Activated B cell treated with CpG ODN at 0.5 μM for 24 hours (primary cell): ENCODE measurements around the gene HK3. TPM values are rescaled to one million over a fixed set of nuclear protein-coding genes. Genes with fewer than 3 reads are reported as not detected.

ENCODE experiments used
- ATAC-seq: fragments of 200-7000 bp; cut with Tn5 transposase; one replicate; pipeline ENCODE4 v1.10.0; 2021; ENCODE audit warnings: low read depth, mild to moderate bottlenecking, moderate library complexity
- CTCF ChIA-PET: fragments of 350-600 bp; sonication (Branson Sonifier 250); formaldehyde crosslinking; loops from one replicate; lab custom pipeline; 2021; ENCODE audit warnings: antibody characterized with exemption; lab: Charles Lee
- POLR2A ChIA-PET: fragments of 350-600 bp; sonication (Branson Sonifier 250); formaldehyde crosslinking; loops from one replicate; lab custom pipeline; 2021; ENCODE audit warnings: antibody characterized with exemption; lab: Charles Lee
- DNase-seq: peaks from one replicate; pipeline ENCODE4 v3.0.0; 2022
- H3K27ac Mint-ChIP-seq: one replicate; pipeline ENCODE4 v1.8.0; 2020; ENCODE audit warnings: mixed read lengths
- H3K27me3 Mint-ChIP-seq: one replicate; pipeline ENCODE4 v1.8.0; 2021; ENCODE audit warnings: mixed read lengths
- H3K36me3 Mint-ChIP-seq: one replicate; pipeline ENCODE4 v1.8.0; 2021; ENCODE audit warnings: low read depth, mixed read lengths
- H3K4me1 Mint-ChIP-seq: one replicate; pipeline ENCODE4 v1.8.0; 2021; ENCODE audit warnings: mixed read lengths
- H3K4me3 Mint-ChIP-seq: one replicate; pipeline ENCODE4 v1.8.0; 2020; ENCODE audit warnings: mild to moderate bottlenecking, mixed read lengths
- H3K9me3 Mint-ChIP-seq: one replicate; pipeline ENCODE4 v1.8.0; 2020; ENCODE audit warnings: mixed read lengths
- CTCF ChIP-seq: fragments of 200-600 bp; IDR thresholded peaks from one replicate; pipeline ENCODE4 v1.8.0; 2022; ENCODE audit warnings: antibody characterized with exemption, mild to moderate bottlenecking
- intact Hi-C: fragments of 100-400 bp; cut with micrococcal nuclease; formaldehyde crosslinking; loops from one replicate; pipeline ENCODE4 v1.15.1; 2024
- total RNA-seq: library from RNA; stranded (reverse); gene quantifications from 2 replicates; pipeline ENCODE4 v1.2.3, GENCODE V29; 2022

HK3 gene
- total RNA-seq, 1 donor from 2014 or later: 0.55 TPM

- CTCF ChIA-PET: no interaction called here
- DNase-seq: no peak
- intact Hi-C loops: no loop called here
- Mint-ChIP-seq H3K9me3 (no peaks in the 10 kb centered on the region), H3K4me3 (no peak overlapping the region), H3K36me3 (no peaks in the 10 kb centered on the region), H3K27me3 (peaks cover 20% of the 10 kb centered on the region), H3K27ac (no peak overlapping the region), H3K4me1 (no peaks in the 10 kb centered on the region)
- POLR2A ChIA-PET: no interaction called here
- ATAC-seq: no peak
- TF ChIP-seq CTCF: no peak
These were observed 18.7 kb downstream of the HK3 start for GRCh38 chr5:176880366-176881020.

GRCh38 chr5:176879663-176880361 lies 19.3 kb downstream of the HK3 start:
- no peaks in the 10 kb centered on the region for H3K36me3 Mint-ChIP-seq
- intact Hi-C loops: no loop called here
- no peaks in the 10 kb centered on the region for H3K4me1 Mint-ChIP-seq
- no peak for TF ChIP-seq CTCF
- H3K4me3 Mint-ChIP-seq: no peak overlapping the region
- no peak overlapping the region for H3K27ac Mint-ChIP-seq
- POLR2A ChIA-PET: no interaction called here
- no peak for ATAC-seq
- no peak for DNase-seq
- peaks cover 26% of the 10 kb centered on the region for H3K27me3 Mint-ChIP-seq
- no peaks in the 10 kb centered on the region for H3K9me3 Mint-ChIP-seq
- CTCF ChIA-PET: no interaction called here

- no peak overlapping the region for H3K4me3 Mint-ChIP-seq
- H3K36me3 Mint-ChIP-seq: no peaks in the 10 kb centered on the region
- H3K27me3 Mint-ChIP-seq: peaks cover 26% of the 10 kb centered on the region
- no peaks in the 10 kb centered on the region for H3K4me1 Mint-ChIP-seq
- H3K9me3 Mint-ChIP-seq: no peaks in the 10 kb centered on the region
- no peak overlapping the region for H3K27ac Mint-ChIP-seq
- no peak for ATAC-seq
- intact Hi-C loops: no loop called here
- no peak for DNase-seq
- POLR2A ChIA-PET: no interaction called here
- no peak for TF ChIP-seq CTCF
- CTCF ChIA-PET: no interaction called here
These were observed 20.1 kb downstream of the HK3 start for GRCh38 chr5:176878906-176879662.

- Mint-ChIP-seq H3K27ac (no peak overlapping the region), H3K36me3 (no peaks in the 10 kb centered on the region), H3K9me3 (no peaks in the 10 kb centered on the region), H3K27me3 (peaks cover 26% of the 10 kb centered on the region), H3K4me1 (no peaks in the 10 kb centered on the region), H3K4me3 (no peak overlapping the region)
- DNase-seq (no peak), ATAC-seq (no peak)
- no peak for TF ChIP-seq CTCF
- CTCF ChIA-PET: no interaction called here
- intact Hi-C loops: no loop called here
- POLR2A ChIA-PET: no interaction called here
These were observed 20.7 kb downstream of the HK3 start for GRCh38 chr5:176878463-176878862.

- Mint-ChIP-seq H3K9me3 (no peaks in the 10 kb centered on the region), H3K4me1 (peaks cover 2% of the 10 kb centered on the region), H3K27ac (no peak overlapping the region), H3K4me3 (no peak overlapping the region), H3K27me3 (peaks cover 26% of the 10 kb centered on the region), H3K36me3 (no peaks in the 10 kb centered on the region)
- ChIA-PET POLR2A (no interaction called here), CTCF (no interaction called here)
- TF ChIP-seq CTCF: no peak
- ATAC-seq (no peak), DNase-seq (no peak)
- intact Hi-C loops: no loop called here
These were observed 21.3 kb downstream of the HK3 start for GRCh38 chr5:176877793-176878331.
